H1 (cell line): ENCODE measurements around the gene TTC13. TPM values are rescaled to one million over a fixed set of nuclear protein-coding genes. Genes with fewer than 3 reads are reported as not detected.

Source experiments
- CTCF ChIA-PET: fragments of 300-600 bp; sonication (Branson Sonifier 250); formaldehyde crosslinking; loops from one replicate; lab custom pipeline; 2021; ENCODE audit not compliant: partially characterized antibody; lab: Charles Lee
- POLR2A ChIA-PET: fragments of 300-600 bp; sonication (Branson Sonifier 250); formaldehyde crosslinking; loops from one replicate; lab custom pipeline; 2021; ENCODE audit warnings: inconsistent platforms; ENCODE audit not compliant: partially characterized antibody; lab: Charles Lee
- DNase-seq, 2 experiments: peaks; one replicate each; pipeline versions ENCODE4 v3.0.0 to v3.0.0-alpha.2; 2010 to 2022; ENCODE audit warnings: low spot score in 2 of 2, low read depth in 1 of 2, mixed read lengths in 1 of 2
- FAIRE-seq: peaks from 2 replicates; lab custom pipeline; 2011; peaks lifted over from hg19 to GRCh38; lab: Jason Lieb, UNC
- H2AFZ ChIP-seq: 2 replicates; pipeline ENCODE4 v1.8.1; 2012; ENCODE audit warnings: low read length, inconsistent platforms
- H2AK5ac ChIP-seq: 2 replicates; pipeline ENCODE4 v1.6.1; 2013; ENCODE audit warnings: low read depth, low read length
- H2BK120ac ChIP-seq: replicated peaks from 2 replicates; pipeline ENCODE3; 2013; ENCODE audit warnings: low read depth, low read length, inconsistent platforms
- H2BK12ac ChIP-seq: 2 replicates; pipeline ENCODE4 v1.6.1; 2013; ENCODE audit warnings: low read depth, low read length
- H2BK15ac ChIP-seq: 2 replicates; pipeline ENCODE4 v1.6.1; 2013; ENCODE audit warnings: low read length
- H2BK20ac ChIP-seq: 2 replicates; pipeline ENCODE4 v1.6.1; 2013; ENCODE audit warnings: low read length
- H2BK5ac ChIP-seq: 2 replicates; pipeline ENCODE4 v1.6.1; 2013; ENCODE audit warnings: low read depth, low read length
- H3K14ac ChIP-seq: 2 replicates; pipeline ENCODE4 v1.6.1; 2013; ENCODE audit warnings: inconsistent platforms; ENCODE audit not compliant: insufficient read length
- H3K18ac ChIP-seq: 2 replicates; pipeline ENCODE4 v1.6.1; 2013; ENCODE audit warnings: low read length; ENCODE audit errors: extremely low read depth
- H3K23ac ChIP-seq: 2 replicates; pipeline ENCODE4 v1.6.1; 2013; ENCODE audit warnings: inconsistent platforms; ENCODE audit not compliant: insufficient read length
- H3K23me2 ChIP-seq: 2 replicates; pipeline ENCODE4 v1.6.1; 2013; ENCODE audit warnings: low read depth, low read length
- H3K27ac ChIP-seq: 2 replicates; pipeline ENCODE4 v1.6.1; 2011; ENCODE audit warnings: low read depth, low read length, inconsistent platforms
- H3K27me3 ChIP-seq, 4 experiments: replicated peaks in 1 of 4; 1 replicate in 1 of 4; 2 replicates in 3 of 4; pipeline versions ENCODE4 v1.6.1 to v1.8.1; 2011 to 2013; ENCODE audit warnings: low read length in 3 of 4, mild to moderate bottlenecking in 3 of 4, inconsistent platforms in 2 of 4, mixed read lengths in 2 of 4, moderate library complexity in 1 of 4; ENCODE audit not compliant: control insufficient read depth in 3 of 4, insufficient read depth in 3 of 4; ENCODE audit errors: extremely low read depth in 1 of 4
- H3K36me3 ChIP-seq, 4 experiments: 2 replicates each; pipeline versions ENCODE4 v1.6.1 to v1.8.1; 2011 to 2013; ENCODE audit warnings: mild to moderate bottlenecking in 4 of 4, low read length in 3 of 4, moderate library complexity in 2 of 4, control low read depth in 1 of 4, inconsistent platforms in 1 of 4; ENCODE audit not compliant: insufficient read depth in 4 of 4, control insufficient read depth in 2 of 4
- H3K4ac ChIP-seq: replicated peaks from 2 replicates; pipeline ENCODE3; 2013; ENCODE audit warnings: low read length, low read depth, mixed read lengths, inconsistent platforms; ENCODE audit not compliant: insufficient read length
- H3K4me1 ChIP-seq, 4 experiments: replicated peaks in 1 of 4; 1 replicate in 1 of 4; 2 replicates in 3 of 4; pipeline versions ENCODE4 v1.6.1 to v1.8.1; 2011 to 2013; ENCODE audit warnings: low read length in 3 of 4, inconsistent platforms in 2 of 4, mixed read lengths in 1 of 4; ENCODE audit not compliant: insufficient read depth in 4 of 4, control insufficient read depth in 3 of 4
- H3K4me2 ChIP-seq, 2 experiments: 2 replicates each; pipeline versions ENCODE4 v1.6.1 to v1.8.1; 2011 to 2013; ENCODE audit warnings: low read depth in 2 of 2, low read length in 2 of 2, control low read depth in 1 of 2, inconsistent platforms in 1 of 2, mild to moderate bottlenecking in 1 of 2; ENCODE audit not compliant: insufficient read depth in 1 of 2
- H3K4me3 ChIP-seq, 4 experiments: fragments of 200-600, 300-600 bp in 1 of 4; sonication (generic), shearing (Covaris generic), sonication (Bioruptor Twin) in 1 of 4; 2 replicates each; pipeline versions ENCODE4 v1.5.1 to v1.8.1; 2011 to 2016; ENCODE audit warnings: low read length in 4 of 4, low read depth in 3 of 4, control low read depth in 2 of 4, inconsistent platforms in 2 of 4, mild to moderate bottlenecking in 2 of 4, mixed read lengths in 1 of 4, moderate library complexity in 1 of 4; ENCODE audit not compliant: insufficient read depth in 2 of 4; ENCODE audit errors: extremely low read depth in 1 of 4
- H3K56ac ChIP-seq: replicated peaks from 2 replicates; pipeline ENCODE3; 2013; ENCODE audit warnings: low read depth, mild to moderate bottlenecking, mixed read lengths, low read length, inconsistent platforms; ENCODE audit not compliant: insufficient read length
- H3K79me1 ChIP-seq: 2 replicates; pipeline ENCODE4 v1.6.1; 2013; ENCODE audit warnings: low read depth, low read length, control low read depth
- H3K79me2 ChIP-seq, 2 experiments: 2 replicates each; pipeline versions ENCODE4 v1.6.1 to v1.8.1; 2012 to 2013; ENCODE audit warnings: low read length in 2 of 2, mild to moderate bottlenecking in 2 of 2, inconsistent platforms in 1 of 2; ENCODE audit not compliant: insufficient read depth in 2 of 2, control insufficient read depth in 1 of 2
- H3K9ac ChIP-seq, 4 experiments: replicated peaks in 1 of 4; 1 replicate in 1 of 4; 2 replicates in 3 of 4; pipeline versions ENCODE4 v1.6.1 to v1.8.1; 2011 to 2013; ENCODE audit warnings: low read depth in 3 of 4, low read length in 3 of 4, control low read depth in 2 of 4, mild to moderate bottlenecking in 2 of 4, moderate library complexity in 2 of 4, inconsistent platforms in 1 of 4; ENCODE audit errors: extremely low read depth in 1 of 4
- H3K9me3 ChIP-seq, 2 experiments: 2 replicates each; pipeline versions ENCODE4 v1.6.1 to v1.8.1; 2012 to 2013; ENCODE audit warnings: mild to moderate bottlenecking in 2 of 2, moderate library complexity in 2 of 2, control low read depth in 1 of 2, inconsistent platforms in 1 of 2, low read depth in 1 of 2, low read length in 1 of 2, mixed read lengths in 1 of 2; ENCODE audit not compliant: insufficient read depth in 2 of 2
- H4K20me1 ChIP-seq, 2 experiments: replicated peaks in 1 of 2; 2 replicates each; pipeline versions ENCODE3 to v1.8.1; 2011 to 2013; ENCODE audit warnings: inconsistent platforms in 2 of 2, low read length in 2 of 2, mild to moderate bottlenecking in 1 of 2; ENCODE audit not compliant: insufficient read depth in 2 of 2, control insufficient read depth in 1 of 2
- H4K5ac ChIP-seq: 2 replicates; pipeline ENCODE4 v1.6.1; 2013; ENCODE audit warnings: low read length, low read depth, mixed read lengths, inconsistent platforms; ENCODE audit not compliant: insufficient read length
- H4K8ac ChIP-seq: 2 replicates; pipeline ENCODE4 v1.8.0; 2013; ENCODE audit warnings: mild to moderate bottlenecking, moderate library complexity, low read length, inconsistent platforms; ENCODE audit not compliant: insufficient read depth; ENCODE audit errors: extremely low read depth
- H4K91ac ChIP-seq: replicated peaks from 2 replicates; pipeline ENCODE3; 2013; ENCODE audit warnings: low read length, mixed read lengths, inconsistent platforms; ENCODE audit not compliant: insufficient read length
- ASH2L ChIP-seq: fragments of 200-600, 300-600 bp; sonication (generic); IDR thresholded peaks from one replicate; pipeline ENCODE4 v1.7.1; 2017; ENCODE audit warnings: low read length
- CBX5 ChIP-seq: fragments of 300-800, 300-1000 bp; sonication (generic); IDR thresholded peaks from 2 replicates; pipeline ENCODE4 v1.7.1; 2016; ENCODE audit warnings: antibody characterized with exemption, low read length, low read depth
- GTF2F1 ChIP-seq: IDR thresholded peaks from 2 replicates; pipeline ENCODE4 v1.6.1; 2012; ENCODE audit warnings: low read depth, low read length, improper control_type of control experiment, borderline replicate concordance
- HDAC2 ChIP-seq, 2 experiments: fragments of 300-600 bp in 1 of 2; sonication (generic) in 1 of 2; IDR thresholded peaks; 2 replicates each; pipeline ENCODE4 v1.6.1; 2011 to 2012; ENCODE audit warnings: low read depth in 2 of 2, low read length in 2 of 2, mild to moderate bottlenecking in 2 of 2, moderate library complexity in 2 of 2, borderline replicate concordance in 1 of 2, inconsistent platforms in 1 of 2
- HDAC6 ChIP-seq: IDR thresholded peaks from one replicate; pipeline ENCODE4 v1.7.1; 2012; ENCODE audit warnings: low read depth, mild to moderate bottlenecking, inconsistent platforms, low read length, moderate library complexity
- POU5F1 ChIP-seq: IDR thresholded peaks from 2 replicates; pipeline ENCODE4 v1.6.1; 2011; ENCODE audit warnings: low read depth, mild to moderate bottlenecking, low read length, moderate library complexity
- SIRT6 ChIP-seq: IDR thresholded peaks from one replicate; pipeline ENCODE4 v1.7.1; 2012; ENCODE audit warnings: low read length, inconsistent platforms
- TCF12 ChIP-seq: IDR thresholded peaks from 2 replicates; pipeline ENCODE4 v1.6.1; 2011; ENCODE audit warnings: low read depth, mild to moderate bottlenecking, low read length
- USF2 ChIP-seq: IDR thresholded peaks from 2 replicates; pipeline ENCODE4 v1.6.1; 2011; ENCODE audit warnings: low read length, improper control_type of control experiment
- WGBS, 2 experiments: shearing (Covaris generic) in 1 of 2; methylation state at CpG; one replicate each; pipeline versions ENCODE4 v1.1.6 to v1.1.7; 2013 to 2015; ENCODE audit warnings: low lambda C conversion rate in 2 of 2, mixed read lengths in 2 of 2, inconsistent platforms in 1 of 2, low coverage in 1 of 2, missing lambda C conversion rate in 1 of 2; ENCODE audit not compliant: insufficient replicate concordance in 2 of 2, insufficient coverage in 1 of 2, insufficient read length in 1 of 2; ENCODE audit errors: extremely low coverage in 1 of 2, missing lambda C conversion rate in 1 of 2; 5-methylcytosine and 5-hydroxymethylcytosine counted together
- polyA plus RNA-seq, 7 experiments: library from polyadenylated mRNA; depleted of rRNA in 3 of 7; stranded (reverse) in 5 of 7; unstranded in 2 of 7; fragments of >200 nt in 5 of 7; fragments of 200-250 nt in 2 of 7; gene quantifications; 1 replicate in 5 of 7; 2 replicates in 1 of 7; 4 replicates in 1 of 7; pipeline versions ENCODE4 v1.2.1 to v1.2.3, GENCODE V29; 2011 to 2013; ENCODE audit warnings: missing spikeins in 2 of 7, mixed read lengths in 2 of 7
- total RNA-seq: library from RNA; stranded (reverse); fragmentation: NEBNext Ultra II Directional; extraction: Animal tissue kit (Norgen Biotek cat#: 25700); gene quantifications from 2 replicates; pipeline ENCODE4 v1.2.1, GENCODE V29; 2021

The TTC13 gene
- total and polyA plus RNA-seq, 2 of the 8 experiments (the other 6 are each of a cell fraction or from before 2014, with no cell fraction given), result 3.1 to 7.1 TPM

- Histone ChIP-seq H2BK15ac (no peak overlapping the region), H3K4me3 (no peak overlapping the region), H4K20me1 (peaks cover 14 to 32% of the 10 kb centered on the region in 2 experiments), H3K56ac (no peak overlapping the region), H3K14ac (no peak overlapping the region), H4K8ac (no peak overlapping the region), H3K4me1 (peaks cover 0 to 6% (median 0%) of the 10 kb centered on the region in 4 experiments; a peak in 4 of 7 replicates), H2BK120ac (no peak overlapping the region), H4K5ac (no peak overlapping the region), H3K9me3 (no peaks in the 10 kb centered on the region), H3K4ac (no peak overlapping the region), H4K91ac (no peak overlapping the region), H3K18ac (no peak overlapping the region), H3K27ac (no peak overlapping the region), H2BK12ac (no peak overlapping the region), H2AK5ac (no peak overlapping the region), H3K36me3 (peaks cover 0 to 2% (median 0%) of the 10 kb centered on the region in 4 experiments; a peak in 2 of 8 replicates), H3K27me3 (peaks cover 37 to 51% (median 48%) of the 10 kb centered on the region in 4 experiments), H2AFZ (no peak overlapping the region), H3K4me2 (no peak overlapping the region), H3K79me2 (no peaks in the 10 kb centered on the region), H3K9ac (no peak overlapping the region), H3K79me1 (no peaks in the 10 kb centered on the region), H3K23me2 (no peaks in the 10 kb centered on the region; the same call in 1 of the 2 replicates), H2BK20ac (no peak overlapping the region), H2BK5ac (no peak overlapping the region), H3K23ac (no peak overlapping the region)
- TF ChIP-seq POU5F1 (no peak), ASH2L (no peak), USF2 (no peak), CBX5 (no peak), SIRT6 (no peak), HDAC6 (no peak), TCF12 (no peak), HDAC2 (IDR thresholded peaks at IDR 0.05; ENCODE audit: borderline replicate concordance in 1 of 2, low read depth in 2 of 2, low read length in 2 of 2) (no peak), GTF2F1 (no peak)
- FAIRE-seq, result no peak
- DNase-seq, result no peak
- WGBS, 2 experiments, result 89% methylated on average over 3 of the region's 3 CpGs; no CpG with 5 or more reads in 1 of the 2 experiments
- POLR2A ChIA-PET, result no interaction called here
- CTCF ChIA-PET, result interaction anchor here (1.0 to 1.3 kb wide), 2 partner anchors 65 to 184 kb away, joined by 3 read pairs; no protein-coding TSS in a partner anchor
These were observed 8.8 kb upstream of the TTC13 start for GRCh38 chr1:230987448-230987847.
